Activated T-cell treated with anti-CD3 and anti-CD28 coated beads, Interleukin-2, amount 50 U/mL, for 4 hours (primary cell): ENCODE results near the gene EP400. TPM values are rescaled to one million over a fixed set of nuclear protein-coding genes. Genes with fewer than 3 reads are reported as not detected.

ENCODE experiments used
- ATAC-seq, 2 donors: fragments of 200-7000 bp; cut with Tn5 transposase; one replicate each; pipeline ENCODE4 v1.10.0; 2021
- DNase-seq: peaks from one replicate; pipeline ENCODE4 v3.0.0-alpha.2; 2020
- H3K27me3 Mint-ChIP-seq: one replicate; pipeline ENCODE4 v1.8.0; 2021; ENCODE audit warnings: low read depth, mixed read lengths
- H3K36me3 Mint-ChIP-seq: one replicate; pipeline ENCODE4 v1.8.0; 2022; ENCODE audit warnings: mixed read lengths; ENCODE audit not compliant: insufficient read depth
- H3K4me1 Mint-ChIP-seq: one replicate; pipeline ENCODE4 v1.8.0; 2021; ENCODE audit warnings: low read depth, mixed read lengths
- H3K4me3 Mint-ChIP-seq: one replicate; pipeline ENCODE4 v1.8.0; 2021; ENCODE audit warnings: mild to moderate bottlenecking, moderate library complexity, mixed read lengths
- H3K9me3 Mint-ChIP-seq: one replicate; pipeline ENCODE4 v1.8.0; 2021; ENCODE audit warnings: mixed read lengths
- total RNA-seq, 3 donors: library from RNA; stranded (reverse); gene quantifications; one replicate each; pipeline ENCODE4 v1.2.1, GENCODE V29; 2021

Gene EP400
- total RNA-seq, 3 donors from 2014 or later, result 53.3 to 57.2 (median 56.9) TPM

GRCh38 chr12:132064631-132065030 is 114.9 kb downstream of the EP400 start:
- H3K36me3 Mint-ChIP-seq, result peaks cover 43% of the 10 kb centered on the region
- DNase-seq (no peak), ATAC-seq (no peak)
- H3K27me3 Mint-ChIP-seq, result no peaks in the 10 kb centered on the region
- no peak overlapping the region for H3K4me3 Mint-ChIP-seq
- H3K4me1 Mint-ChIP-seq, result peaks cover 26% of the 10 kb centered on the region
- no peaks in the 10 kb centered on the region for H3K9me3 Mint-ChIP-seq

- H3K4me3 Mint-ChIP-seq, result no peak overlapping the region
- peaks cover 42% of the 10 kb centered on the region for H3K36me3 Mint-ChIP-seq
- DNase-seq, result no peak
- H3K4me1 Mint-ChIP-seq, result peaks cover 26% of the 10 kb centered on the region
- no peaks in the 10 kb centered on the region for H3K9me3 Mint-ChIP-seq
- H3K27me3 Mint-ChIP-seq, result no peaks in the 10 kb centered on the region
- no peak for ATAC-seq
Measured at GRCh38 chr12:132065203-132065602, 115.5 kb downstream of the EP400 start.

- Mint-ChIP-seq H3K9me3 (no peaks in the 10 kb centered on the region), H3K4me3 (peak overlapping the region; percentile 67), H3K27me3 (no peaks in the 10 kb centered on the region), H3K36me3 (peaks cover 43% of the 10 kb centered on the region), H3K4me1 (peaks cover 29% of the 10 kb centered on the region)
- DNase-seq (no peak), ATAC-seq (peak; percentile 11 to 32)
Measured at GRCh38 chr12:132065609-132066344, 116.0 kb downstream of the EP400 start.

GRCh38 chr12:132066345-132066685 is 116.6 kb downstream of the EP400 start:
- ATAC-seq (peak; percentile 38 to 46), DNase-seq (no peak)
- H3K4me3 Mint-ChIP-seq, result peak overlapping the region; percentile 67
- no peaks in the 10 kb centered on the region for H3K27me3 Mint-ChIP-seq
- peaks cover 34% of the 10 kb centered on the region for H3K4me1 Mint-ChIP-seq
- no peaks in the 10 kb centered on the region for H3K9me3 Mint-ChIP-seq
- peaks cover 43% of the 10 kb centered on the region for H3K36me3 Mint-ChIP-seq

- ATAC-seq (no peak), DNase-seq (no peak)
- Mint-ChIP-seq H3K9me3 (no peaks in the 10 kb centered on the region), H3K27me3 (no peaks in the 10 kb centered on the region), H3K36me3 (peaks cover 43% of the 10 kb centered on the region), H3K4me3 (no peak overlapping the region), H3K4me1 (peaks cover 35% of the 10 kb centered on the region)
Measured at GRCh38 chr12:132066749-132067148, 117.0 kb downstream of the EP400 start.

GRCh38 chr12:132067182-132067581 is 117.4 kb downstream of the EP400 start:
- Mint-ChIP-seq H3K4me1 (peaks cover 37% of the 10 kb centered on the region), H3K36me3 (peaks cover 45% of the 10 kb centered on the region), H3K4me3 (no peak overlapping the region), H3K9me3 (no peaks in the 10 kb centered on the region), H3K27me3 (no peaks in the 10 kb centered on the region)
- ATAC-seq (no peak), DNase-seq (no peak)

GRCh38 chr12:132068250-132068649 is 118.5 kb downstream of the EP400 start:
- peaks cover 48% of the 10 kb centered on the region for H3K36me3 Mint-ChIP-seq
- DNase-seq (no peak), ATAC-seq (no peak)
- no peaks in the 10 kb centered on the region for H3K9me3 Mint-ChIP-seq
- no peak overlapping the region for H3K4me3 Mint-ChIP-seq
- H3K4me1 Mint-ChIP-seq, result peaks cover 37% of the 10 kb centered on the region
- no peaks in the 10 kb centered on the region for H3K27me3 Mint-ChIP-seq

GRCh38 chr12:132069336-132069985 is 119.7 kb downstream of the EP400 start:
- ATAC-seq, result no peak
- H3K9me3 Mint-ChIP-seq, result no peaks in the 10 kb centered on the region
- peaks cover 37% of the 10 kb centered on the region for H3K4me1 Mint-ChIP-seq
- no peak overlapping the region for H3K4me3 Mint-ChIP-seq
- DNase-seq, result no peak
- no peaks in the 10 kb centered on the region for H3K27me3 Mint-ChIP-seq
- peaks cover 47% of the 10 kb centered on the region for H3K36me3 Mint-ChIP-seq

GRCh38 chr12:132070298-132070697 is 120.6 kb downstream of the EP400 start:
- ATAC-seq, result no peak
- Mint-ChIP-seq H3K4me1 (peaks cover 33% of the 10 kb centered on the region), H3K4me3 (no peak overlapping the region), H3K36me3 (peaks cover 43% of the 10 kb centered on the region), H3K27me3 (no peaks in the 10 kb centered on the region), H3K9me3 (no peaks in the 10 kb centered on the region)
- no peak for DNase-seq

GRCh38 chr12:132071040-132071810 is 121.5 kb downstream of the EP400 start:
- Mint-ChIP-seq H3K4me1 (peaks cover 24% of the 10 kb centered on the region), H3K4me3 (no peak overlapping the region), H3K27me3 (no peaks in the 10 kb centered on the region), H3K9me3 (no peaks in the 10 kb centered on the region), H3K36me3 (peaks cover 47% of the 10 kb centered on the region)
- no peak for DNase-seq
- ATAC-seq, result no peak

GRCh38 chr12:132071830-132072384 is 122.2 kb downstream of the EP400 start:
- Mint-ChIP-seq H3K4me1 (peaks cover 17% of the 10 kb centered on the region), H3K36me3 (peaks cover 47% of the 10 kb centered on the region), H3K27me3 (no peaks in the 10 kb centered on the region), H3K4me3 (no peak overlapping the region), H3K9me3 (no peaks in the 10 kb centered on the region)
- DNase-seq, result no peak
- no peak for ATAC-seq

- Mint-ChIP-seq H3K4me1 (peaks cover 11% of the 10 kb centered on the region), H3K27me3 (no peaks in the 10 kb centered on the region), H3K36me3 (peaks cover 53% of the 10 kb centered on the region), H3K4me3 (no peak overlapping the region), H3K9me3 (no peaks in the 10 kb centered on the region)
- DNase-seq (no peak), ATAC-seq (no peak)
Measured at GRCh38 chr12:132074216-132074615, 124.5 kb downstream of the EP400 start.

- Mint-ChIP-seq H3K36me3 (peaks cover 50% of the 10 kb centered on the region), H3K4me3 (no peak overlapping the region), H3K4me1 (peaks cover 11% of the 10 kb centered on the region), H3K27me3 (no peaks in the 10 kb centered on the region), H3K9me3 (no peaks in the 10 kb centered on the region)
- ATAC-seq, result no peak
- no peak for DNase-seq
Measured at GRCh38 chr12:132075026-132075713, 125.4 kb downstream of the EP400 start.
